Mononuclear cell (primary cell): ENCODE results near the gene NFIA. TPM values are rescaled to one million over a fixed set of nuclear protein-coding genes. Genes with fewer than 3 reads are reported as not detected.

Source experiments
- H3K27me3 ChIP-seq: 2 replicates; pipeline ENCODE4 v1.6.0; 2011; ENCODE audit warnings: low read length, control low read depth; ENCODE audit not compliant: insufficient read depth
- H3K4me1 ChIP-seq: 2 replicates; pipeline ENCODE4 v1.5.1; 2011; ENCODE audit warnings: mild to moderate bottlenecking, low read length, control low read depth; ENCODE audit not compliant: insufficient read depth
- H3K4me3 ChIP-seq: 2 replicates; pipeline ENCODE4 v1.5.1; 2011; ENCODE audit warnings: mild to moderate bottlenecking, low read length, moderate library complexity
- H3K9me3 ChIP-seq: 2 replicates; pipeline ENCODE4 v1.5.1; 2011; ENCODE audit warnings: low read depth, mild to moderate bottlenecking, control low read depth, low read length
- total RNA-seq: library from RNA; depleted of rRNA; stranded (reverse); fragments of >200 nt; gene quantifications from one replicate; pipeline ENCODE4 v1.2.3, GENCODE V29; 2012

NFIA gene
- total RNA-seq, 1 donor: 3.5 TPM

GRCh38 chr1:61469365-61469764 lies 387.0 kb downstream of the NFIA start:
- H3K4me1 ChIP-seq: no peaks in the 10 kb centered on the region
- H3K9me3 ChIP-seq: no peaks in the 10 kb centered on the region
- H3K4me3 ChIP-seq: no peak overlapping the region

GRCh38 chr1:61472876-61473275 lies 390.5 kb downstream of the NFIA start:
- no peaks in the 10 kb centered on the region for H3K9me3 ChIP-seq
- H3K27me3 ChIP-seq: no peaks in the 10 kb centered on the region
- no peaks in the 10 kb centered on the region for H3K4me1 ChIP-seq
- H3K4me3 ChIP-seq: no peak overlapping the region

More at GRCh38 chr1:61469365-61469764, 387.0 kb downstream of the NFIA start:
- no peaks in the 10 kb centered on the region for H3K27me3 ChIP-seq

GRCh38 chr1:61474269-61474817 lies 392.0 kb downstream of the NFIA start:
- H3K4me3 ChIP-seq: no peak overlapping the region
- H3K4me1 ChIP-seq: no peaks in the 10 kb centered on the region
- H3K9me3 ChIP-seq: no peaks in the 10 kb centered on the region
- no peaks in the 10 kb centered on the region for H3K27me3 ChIP-seq

GRCh38 chr1:61474963-61475362 lies 392.6 kb downstream of the NFIA start:
- Histone ChIP-seq H3K9me3 (no peaks in the 10 kb centered on the region), H3K4me1 (no peaks in the 10 kb centered on the region), H3K27me3 (no peaks in the 10 kb centered on the region), H3K4me3 (no peak overlapping the region)

- Histone ChIP-seq H3K4me3 (no peak overlapping the region), H3K9me3 (no peaks in the 10 kb centered on the region), H3K27me3 (no peaks in the 10 kb centered on the region), H3K4me1 (no peaks in the 10 kb centered on the region)
Observed at GRCh38 chr1:61477301-61477700, 394.9 kb downstream of the NFIA start.

GRCh38 chr1:61480273-61480935 lies 398.0 kb downstream of the NFIA start:
- Histone ChIP-seq H3K4me1 (no peaks in the 10 kb centered on the region), H3K27me3 (no peaks in the 10 kb centered on the region), H3K4me3 (no peak overlapping the region), H3K9me3 (no peaks in the 10 kb centered on the region)

- H3K9me3 ChIP-seq: no peaks in the 10 kb centered on the region
- no peaks in the 10 kb centered on the region for H3K27me3 ChIP-seq
- H3K4me3 ChIP-seq: no peak overlapping the region
- H3K4me1 ChIP-seq: no peaks in the 10 kb centered on the region
Observed at GRCh38 chr1:61481315-61481715, 399.0 kb downstream of the NFIA start.

GRCh38 chr1:61482170-61482734 lies 399.9 kb downstream of the NFIA start:
- no peaks in the 10 kb centered on the region for H3K9me3 ChIP-seq
- no peaks in the 10 kb centered on the region for H3K4me1 ChIP-seq
- H3K4me3 ChIP-seq: no peak overlapping the region
- H3K27me3 ChIP-seq: no peaks in the 10 kb centered on the region

GRCh38 chr1:61486783-61487536 lies 404.6 kb downstream of the NFIA start:
- no peak overlapping the region for H3K4me3 ChIP-seq
- H3K9me3 ChIP-seq: no peaks in the 10 kb centered on the region
- H3K4me1 ChIP-seq: no peaks in the 10 kb centered on the region
- no peaks in the 10 kb centered on the region for H3K27me3 ChIP-seq

- no peaks in the 10 kb centered on the region for H3K9me3 ChIP-seq
- H3K4me3 ChIP-seq: no peak overlapping the region
- no peaks in the 10 kb centered on the region for H3K27me3 ChIP-seq
- no peaks in the 10 kb centered on the region for H3K4me1 ChIP-seq
Observed at GRCh38 chr1:61487801-61488200, 405.4 kb downstream of the NFIA start.

- Histone ChIP-seq H3K27me3 (no peaks in the 10 kb centered on the region), H3K4me1 (no peaks in the 10 kb centered on the region), H3K4me3 (no peak overlapping the region), H3K9me3 (no peaks in the 10 kb centered on the region)
Observed at GRCh38 chr1:61490924-61491323, 408.6 kb downstream of the NFIA start.

GRCh38 chr1:61491497-61491896 lies 409.1 kb downstream of the NFIA start:
- Histone ChIP-seq H3K4me3 (no peak overlapping the region), H3K27me3 (no peaks in the 10 kb centered on the region), H3K4me1 (no peaks in the 10 kb centered on the region), H3K9me3 (no peaks in the 10 kb centered on the region)

- Histone ChIP-seq H3K4me3 (no peak overlapping the region), H3K9me3 (no peaks in the 10 kb centered on the region), H3K27me3 (no peaks in the 10 kb centered on the region), H3K4me1 (no peaks in the 10 kb centered on the region)
Observed at GRCh38 chr1:61494000-61494399, 411.6 kb downstream of the NFIA start.

GRCh38 chr1:61496501-61496900 lies 414.1 kb downstream of the NFIA start:
- Histone ChIP-seq H3K4me3 (no peak overlapping the region), H3K4me1 (no peaks in the 10 kb centered on the region), H3K27me3 (no peaks in the 10 kb centered on the region), H3K9me3 (no peaks in the 10 kb centered on the region)

- Histone ChIP-seq H3K4me3 (no peak overlapping the region), H3K9me3 (no peaks in the 10 kb centered on the region), H3K4me1 (no peaks in the 10 kb centered on the region), H3K27me3 (no peaks in the 10 kb centered on the region)
Observed at GRCh38 chr1:61497013-61497412, 414.7 kb downstream of the NFIA start.
